ENCODE measurements around the gene CSRP1.

GRCh38 chr1:201493757-201494617 is 12.9 kb downstream of the CSRP1 start:
- TF ChIP-seq CTCF (IDR thresholded peaks at IDR 0.05 in 4 of 5, conservative IDR thresholded peaks at IDR 0.05 in 1 of 5): no peak
- TF ChIP-seq POLR2A (IDR thresholded peaks at IDR 0.05): no peak

Data from gastrocnemius medialis (tissue), 4 donors.